PC-9 (cell line): ENCODE measurements around the gene LYPD6B. TPM values are rescaled to one million over a fixed set of nuclear protein-coding genes. Genes with fewer than 3 reads are reported as not detected.

Experiments
- BruUV-seq: library from RNA; stranded (reverse); fragments of 400-500 nt; replicated peaks from 2 replicates; lab custom pipeline; 2021; lab: Mats Ljungman, UMichigan
- CTCF ChIA-PET: fragments of 300-600 bp; sonication (Branson Sonifier 250); formaldehyde crosslinking; loops from one replicate; lab custom pipeline; 2022; ENCODE audit warnings: antibody characterized with exemption; lab: Charles Lee
- POLR2A ChIA-PET: fragments of 300-600 bp; sonication (Branson Sonifier 250); formaldehyde crosslinking; loops from one replicate; lab custom pipeline; 2022; ENCODE audit warnings: antibody characterized with exemption; ENCODE audit not compliant: unreplicated experiment; lab: Charles Lee
- DNase-seq, 2 experiments: peaks; one replicate each; pipeline versions ENCODE4 v3.0.0 to v3.0.0-alpha.2; 2015 to 2022; ENCODE audit warnings: mixed read lengths in 1 of 2
- H2AFZ ChIP-seq: fragments of 200-600 bp; sonication (generic); 2 replicates; pipeline ENCODE4 v1.8.1; 2017; ENCODE audit warnings: antibody characterized with exemption
- H3F3A ChIP-seq: fragments of 200-600 bp; sonication (generic); 2 replicates; pipeline ENCODE4 v1.8.1; 2017; ENCODE audit warnings: antibody characterized with exemption, mild to moderate bottlenecking, low read depth; ENCODE audit not compliant: insufficient read depth
- H3K27ac ChIP-seq: fragments of 200-600 bp; sonication (generic); 2 replicates; pipeline ENCODE4 v1.6.1; 2016; ENCODE audit warnings: mixed run types
- H3K27me3 ChIP-seq: fragments of 200-600 bp; sonication (generic); 2 replicates; pipeline ENCODE4 v1.6.1; 2016; ENCODE audit warnings: low read depth, mixed run types; ENCODE audit not compliant: insufficient read depth
- H3K36me3 ChIP-seq: fragments of 200-600 bp; sonication (generic); 2 replicates; pipeline ENCODE4 v1.6.1; 2016; ENCODE audit warnings: low read depth, mixed run types
- H3K4me1 ChIP-seq: fragments of 200-600 bp; sonication (generic); replicated peaks from 2 replicates; pipeline ENCODE4 v1.6.1; 2016; ENCODE audit warnings: mixed run types; ENCODE audit not compliant: insufficient read depth
- H3K4me2 ChIP-seq: fragments of 200-600 bp; sonication (generic); 2 replicates; pipeline ENCODE4 v1.6.1; 2017; ENCODE audit warnings: mixed run types
- H3K4me3 ChIP-seq: fragments of 200-600 bp; sonication (generic); 2 replicates; pipeline ENCODE4 v1.6.1; 2016; ENCODE audit warnings: mixed run types
- H3K79me2 ChIP-seq: fragments of 200-600 bp; sonication (generic); 2 replicates; pipeline ENCODE4 v1.6.1; 2017; ENCODE audit warnings: low read depth, mixed run types
- H3K9me2 ChIP-seq: fragments of 200-600 bp; sonication (generic); 2 replicates; pipeline ENCODE4 v1.8.1; 2017; ENCODE audit warnings: mild to moderate bottlenecking; ENCODE audit not compliant: insufficient read depth
- H3K9me3 ChIP-seq: fragments of 200-600 bp; sonication (generic); 2 replicates; pipeline ENCODE4 v1.8.1; 2016; ENCODE audit warnings: low read depth; ENCODE audit not compliant: insufficient read depth
- H4K20me1 ChIP-seq: fragments of 200-600 bp; sonication (generic); 2 replicates; pipeline ENCODE4 v1.8.1; 2017; ENCODE audit not compliant: insufficient read depth
- EZH2 ChIP-seq: fragments of 200-600 bp; sonication (generic); IDR thresholded peaks from 2 replicates; pipeline ENCODE4 v1.8.0; 2017; ENCODE audit warnings: antibody characterized with exemption, low read depth
- intact Hi-C: fragments of 100-400 bp; cut with micrococcal nuclease; formaldehyde crosslinking; loops from one replicate; pipeline ENCODE4 v1.10.0; 2022; ENCODE audit not compliant: unreplicated experiment
- total RNA-seq: library from RNA; stranded (reverse); gene quantifications from 2 replicates; pipeline ENCODE4 v1.2.3, GENCODE V29; 2021
- TF ChIP-seq, protein P1 (sequence below): fragments of 200-600 bp; sonication (generic); conservative IDR thresholded peaks from 2 replicates; pipeline ENCODE4 v1.6.1; 2017; ENCODE audit warnings: mixed run types, antibody characterized with exemption, mild to moderate bottlenecking, moderate library complexity

LYPD6B gene
- total RNA-seq, 1 experiment from 2014 or later: 10.0 TPM

DNA sequence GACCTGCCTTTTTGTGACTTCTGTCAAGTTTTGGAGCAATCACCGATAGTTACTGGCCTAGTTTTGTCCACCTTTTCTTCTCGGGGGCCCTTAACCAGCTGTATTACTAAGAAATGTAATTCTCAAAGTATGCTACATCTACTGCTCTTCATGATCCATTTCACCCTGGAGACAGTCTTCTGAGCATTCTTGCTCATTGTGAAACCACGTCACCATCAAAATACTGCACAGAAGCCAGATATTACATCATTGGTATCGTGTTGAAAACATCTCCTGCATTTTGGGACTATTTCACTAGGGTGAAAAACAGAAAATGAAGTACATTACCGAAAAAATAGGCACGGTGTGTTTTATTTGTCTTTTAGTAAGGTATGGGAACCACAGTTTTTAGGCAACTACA lies 11.7 kb downstream of the LYPD6B start:
- no TSS peak for BruUV-seq
- no peak overlapping the region for H3K27ac ChIP-seq
- TF ChIP-seq, protein P1, sequence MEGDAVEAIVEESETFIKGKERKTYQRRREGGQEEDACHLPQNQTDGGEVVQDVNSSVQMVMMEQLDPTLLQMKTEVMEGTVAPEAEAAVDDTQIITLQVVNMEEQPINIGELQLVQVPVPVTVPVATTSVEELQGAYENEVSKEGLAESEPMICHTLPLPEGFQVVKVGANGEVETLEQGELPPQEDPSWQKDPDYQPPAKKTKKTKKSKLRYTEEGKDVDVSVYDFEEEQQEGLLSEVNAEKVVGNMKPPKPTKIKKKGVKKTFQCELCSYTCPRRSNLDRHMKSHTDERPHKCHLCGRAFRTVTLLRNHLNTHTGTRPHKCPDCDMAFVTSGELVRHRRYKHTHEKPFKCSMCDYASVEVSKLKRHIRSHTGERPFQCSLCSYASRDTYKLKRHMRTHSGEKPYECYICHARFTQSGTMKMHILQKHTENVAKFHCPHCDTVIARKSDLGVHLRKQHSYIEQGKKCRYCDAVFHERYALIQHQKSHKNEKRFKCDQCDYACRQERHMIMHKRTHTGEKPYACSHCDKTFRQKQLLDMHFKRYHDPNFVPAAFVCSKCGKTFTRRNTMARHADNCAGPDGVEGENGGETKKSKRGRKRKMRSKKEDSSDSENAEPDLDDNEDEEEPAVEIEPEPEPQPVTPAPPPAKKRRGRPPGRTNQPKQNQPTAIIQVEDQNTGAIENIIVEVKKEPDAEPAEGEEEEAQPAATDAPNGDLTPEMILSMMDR: no peak
- TF ChIP-seq EZH2: no peak
- no peak overlapping the region for H3K4me2 ChIP-seq
- no peak for DNase-seq
- H4K20me1 ChIP-seq: no peaks in the 10 kb centered on the region
- H3K9me3 ChIP-seq: no peaks in the 10 kb centered on the region
- no peaks in the 10 kb centered on the region; the same call in 1 of the 2 replicates for H3K4me1 ChIP-seq
- H3F3A ChIP-seq: no peaks in the 10 kb centered on the region
- H3K79me2 ChIP-seq: peaks cover 62% of the 10 kb centered on the region
- H3K27me3 ChIP-seq: no peaks in the 10 kb centered on the region
- intact Hi-C loops: no loop called here
- H3K9me2 ChIP-seq: no peaks in the 10 kb centered on the region
- POLR2A ChIA-PET: no interaction called here
- H3K36me3 ChIP-seq: peaks cover 4% of the 10 kb centered on the region; the same call in 1 of the 2 replicates
- no peak overlapping the region for H2AFZ ChIP-seq
- no peak overlapping the region for H3K4me3 ChIP-seq
- CTCF ChIA-PET: interaction anchor here (0.5 kb wide), 1 partner anchor 341 kb away, joined by 3 read pairs; no protein-coding TSS in a partner anchor

DNA sequence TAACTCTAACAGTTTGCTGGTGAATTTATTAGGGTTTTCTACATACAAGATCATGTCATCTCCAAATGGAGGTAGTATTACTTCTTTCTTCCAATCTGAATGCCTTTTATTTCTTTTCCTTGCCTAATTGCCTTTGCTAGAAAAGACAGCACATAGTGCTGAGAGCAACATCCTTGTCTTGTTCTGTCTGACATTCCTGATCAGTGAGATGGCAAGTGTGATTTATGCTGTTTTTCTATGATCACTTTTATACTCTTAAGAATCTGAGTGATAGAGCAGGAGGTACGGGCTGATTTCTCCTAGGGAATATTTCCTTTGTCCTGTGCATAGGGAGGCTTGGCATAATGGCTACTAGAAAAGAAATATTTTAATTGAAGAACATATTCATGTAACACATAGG lies 17.3 kb downstream of the LYPD6B start:
- no TSS peak for BruUV-seq
- CTCF ChIA-PET: no interaction called here

DNA sequence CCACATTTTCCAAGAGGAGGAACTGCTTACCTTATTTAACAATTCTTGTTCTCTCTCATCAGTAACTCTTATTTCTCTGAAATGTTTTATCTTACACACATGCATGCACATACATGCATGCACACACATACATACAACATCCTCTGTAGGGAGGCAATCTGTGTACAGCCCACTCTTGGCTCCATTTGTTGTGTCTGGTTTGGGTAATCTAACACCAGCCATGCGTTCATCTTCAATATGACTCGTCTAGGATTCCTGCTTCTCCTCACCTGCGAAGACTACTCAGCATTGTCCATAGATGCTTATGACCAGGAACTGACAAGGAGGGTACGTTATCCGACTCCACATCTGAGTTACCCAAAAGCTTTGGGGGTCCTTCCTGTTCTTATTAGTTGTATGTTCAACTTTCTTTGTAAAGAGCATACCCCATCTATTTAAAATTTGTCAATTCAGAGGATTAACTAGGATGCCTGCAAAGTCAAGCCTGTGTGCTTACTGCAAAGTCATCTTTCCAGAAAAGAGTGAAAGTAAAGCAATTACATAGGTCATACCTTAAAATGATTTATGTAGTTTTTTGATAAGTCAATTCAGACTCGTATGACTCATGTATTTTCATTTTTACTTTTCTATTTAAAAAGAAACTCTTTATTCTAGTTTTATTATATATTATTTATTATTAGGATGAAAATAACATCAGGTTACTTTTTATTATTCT lies 18.2 kb downstream of the LYPD6B start:
- no TSS peak for BruUV-seq
- Histone ChIP-seq H3F3A (no peaks in the 10 kb centered on the region), H3K9me3 (no peaks in the 10 kb centered on the region), H3K4me3 (no peak overlapping the region), H3K79me2 (peaks cover 32% of the 10 kb centered on the region), H3K27me3 (no peaks in the 10 kb centered on the region), H2AFZ (no peak overlapping the region), H3K27ac (no peak overlapping the region), H3K4me2 (no peak overlapping the region), H4K20me1 (no peaks in the 10 kb centered on the region), H3K4me1 (peaks cover 8% of the 10 kb centered on the region; the same call in 1 of the 2 replicates), H3K9me2 (no peaks in the 10 kb centered on the region), H3K36me3 (peaks cover 6% of the 10 kb centered on the region; the same call in 1 of the 2 replicates)
- ChIA-PET CTCF (no interaction called here), POLR2A (no interaction called here)
- DNase-seq: no peak
- intact Hi-C loops: no loop called here
- TF ChIP-seq, protein P1: no peak

More for the DNA sequence above, 17.3 kb downstream of the LYPD6B start:
- Histone ChIP-seq H3K4me2 (no peak overlapping the region), H3K27ac (no peak overlapping the region), H3K79me2 (peaks cover 31% of the 10 kb centered on the region), H3K9me3 (no peaks in the 10 kb centered on the region), H3K4me3 (no peak overlapping the region), H3K9me2 (no peaks in the 10 kb centered on the region), H3F3A (no peaks in the 10 kb centered on the region), H4K20me1 (no peaks in the 10 kb centered on the region), H3K4me1 (peaks cover 8% of the 10 kb centered on the region; the same call in 1 of the 2 replicates), H2AFZ (no peak overlapping the region), H3K27me3 (no peaks in the 10 kb centered on the region), H3K36me3 (peaks cover 6% of the 10 kb centered on the region; the same call in 1 of the 2 replicates)
- no peak for TF ChIP-seq EZH2
- TF ChIP-seq, protein P1: no peak
- intact Hi-C loops: no loop called here
- no peak for DNase-seq
- POLR2A ChIA-PET: no interaction called here
